HG03439 (cell line): Measurements from ENCODE around the gene KRTAP4-6.
"Not testable (repeated sequence)": the region's sequence is repeated elsewhere in the genome, so short reads cannot be mapped to it uniquely, and the experiment has no call there.

Experiments
- ATAC-seq: cut with Tn5 transposase; IDR thresholded peaks from one replicate; pipeline ENCODE4 v1.9.1; 2021; ENCODE audit warnings: mild to moderate bottlenecking, moderate library complexity; ENCODE audit not compliant: unreplicated experiment

Gene KRTAP4-6

GRCh38 chr17:41147531-41148204 is 7.3 kb upstream of the KRTAP4-6 start:
- no peak for ATAC-seq

DNA sequence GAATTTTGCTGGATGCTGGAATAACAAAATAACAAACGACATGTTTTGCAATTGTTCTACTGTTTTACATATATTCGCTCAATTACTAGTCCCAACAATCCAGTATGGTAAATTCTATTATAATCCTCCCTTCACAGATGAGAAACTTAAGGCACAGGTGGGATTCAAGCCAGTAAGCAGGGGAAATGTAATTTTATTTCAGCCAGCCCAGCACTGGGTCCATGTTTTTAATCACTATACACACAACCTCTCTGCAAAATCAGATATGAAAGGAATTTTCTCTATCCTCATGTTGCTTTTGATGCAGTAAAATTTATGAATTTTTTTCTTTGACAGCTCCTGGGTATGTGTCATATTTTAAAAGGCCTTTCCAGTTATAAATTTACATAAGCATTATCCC is 4.9 kb upstream of the KRTAP4-6 start:
- ATAC-seq = no peak

- ATAC-seq = no peak
Observed at GRCh38 chr17:41144846-41145245, 4.5 kb upstream of the KRTAP4-6 start.

DNA sequence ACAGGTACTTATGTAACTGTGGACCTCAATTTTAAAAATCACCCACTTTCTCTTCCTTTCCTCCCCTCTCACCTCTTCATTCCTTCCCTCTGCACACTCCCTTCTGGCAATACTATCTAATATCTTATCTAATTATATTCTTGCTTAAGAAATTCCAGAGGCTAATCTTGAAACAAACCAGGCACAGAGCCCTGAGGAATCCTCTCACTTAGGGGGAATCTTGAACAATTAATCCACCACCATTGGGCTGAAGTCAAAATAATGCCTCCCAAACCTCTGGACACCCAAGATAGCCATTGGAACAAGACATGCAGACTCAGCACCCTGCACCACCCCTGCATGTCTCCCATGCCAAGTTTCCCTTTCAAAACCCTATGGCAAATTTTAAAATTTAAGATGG is 1.0 kb upstream of the KRTAP4-6 start:
- ATAC-seq = no peak

GRCh38 chr17:41139865-41140264 is 479 bp downstream of the KRTAP4-6 start:
- ATAC-seq = not testable (repeated sequence)

DNA sequence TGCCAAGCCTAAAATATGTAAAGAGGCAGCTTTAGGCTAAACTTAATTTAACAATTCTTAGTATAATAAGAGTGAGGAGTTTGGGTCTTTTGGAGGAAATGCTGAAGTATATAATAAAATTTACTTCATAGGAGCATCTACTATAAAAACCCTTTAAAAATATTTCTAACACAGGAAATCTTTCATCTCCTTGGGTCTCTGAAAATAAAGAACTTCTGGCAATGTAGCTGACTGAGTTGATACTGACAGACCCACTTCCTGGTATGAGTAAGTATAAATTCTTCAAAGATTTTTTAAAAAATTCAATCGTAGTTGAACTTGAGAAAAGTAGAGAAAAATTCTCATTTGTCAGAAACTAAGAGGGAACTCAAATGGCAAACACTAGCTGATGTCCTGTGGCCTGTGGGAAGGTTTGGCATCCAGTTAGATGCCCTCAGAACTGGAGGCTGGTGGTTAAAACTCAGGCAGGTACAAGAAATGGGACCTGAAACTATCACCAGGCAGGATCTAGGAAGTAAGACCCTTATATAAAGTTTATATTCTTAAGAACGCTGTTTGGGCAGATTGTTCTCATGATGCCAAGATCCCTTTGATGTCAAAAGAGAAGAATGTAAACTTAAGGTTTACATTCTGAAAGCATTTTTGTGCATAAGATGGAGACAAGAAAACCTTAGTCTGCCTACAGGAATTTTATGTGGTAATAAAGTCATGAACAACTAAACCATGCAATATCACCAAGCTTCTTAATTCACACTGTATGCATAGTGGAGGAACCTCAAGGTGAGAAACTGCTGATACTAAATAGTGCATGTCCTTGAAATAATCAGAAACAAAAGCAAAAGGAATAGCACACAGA is 6.2 kb downstream of the KRTAP4-6 start:
- ATAC-seq = no peak

- ATAC-seq = no peak
Observed at GRCh38 chr17:41131979-41132378, 8.4 kb downstream of the KRTAP4-6 start.

DNA sequence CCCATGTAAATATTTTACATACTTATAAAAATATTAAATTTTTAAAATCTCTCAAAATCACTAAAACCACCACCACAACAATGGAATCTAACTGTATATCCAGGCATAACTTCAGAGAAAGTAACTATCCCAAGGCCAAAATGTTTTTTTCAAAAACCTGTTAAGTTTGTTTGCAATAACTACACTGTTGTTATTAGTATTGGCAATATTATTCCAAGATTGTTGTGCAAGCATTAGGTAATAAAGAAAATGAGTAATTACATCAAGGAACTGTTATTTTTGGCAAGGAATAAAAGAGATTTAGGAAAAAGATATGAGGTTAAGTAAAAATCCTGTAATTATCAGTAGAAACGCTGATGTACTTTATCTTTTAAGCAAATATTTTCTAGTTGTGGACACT is 13.0 kb downstream of the KRTAP4-6 start:
- ATAC-seq = no peak

GRCh38 chr17:41126412-41126811 is 13.9 kb downstream of the KRTAP4-6 start:
- ATAC-seq = no peak

DNA sequence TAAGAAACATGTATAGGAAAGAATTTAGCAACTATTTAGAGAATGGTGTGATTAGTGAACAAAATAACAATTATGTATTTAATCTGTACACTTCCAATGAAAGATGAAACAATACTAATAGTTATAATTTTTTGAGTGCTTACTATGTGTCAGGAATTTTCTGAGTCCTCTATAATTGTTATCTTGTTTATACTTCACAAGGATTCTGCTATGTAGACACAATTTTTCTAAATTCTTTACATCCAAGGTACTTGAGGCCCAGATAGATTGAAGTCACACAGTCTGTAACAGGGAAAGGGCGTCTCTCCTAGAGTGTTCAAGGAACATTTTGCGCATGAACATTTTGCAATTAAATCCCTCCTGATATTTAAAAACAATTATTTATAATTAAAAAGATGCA is 15.3 kb downstream of the KRTAP4-6 start:
- ATAC-seq = no peak

DNA sequence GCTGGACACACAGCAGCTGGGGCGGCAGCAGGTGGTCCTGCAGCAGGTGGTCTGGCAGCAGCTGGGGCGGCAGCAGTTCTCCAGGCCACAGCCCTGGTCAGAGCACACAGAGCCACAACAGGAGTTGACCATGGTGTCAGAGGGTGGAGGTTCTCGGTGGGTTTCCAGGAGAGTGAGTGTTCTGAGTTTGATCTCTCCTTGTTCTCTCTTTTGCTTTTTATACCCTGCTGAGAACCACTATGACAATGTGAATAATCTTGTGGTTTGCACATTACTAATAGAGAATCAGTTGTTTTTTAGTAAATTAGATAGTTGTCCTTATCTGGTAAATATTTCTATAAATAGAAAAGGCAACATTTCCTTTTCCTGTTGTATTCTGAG is 16.4 kb downstream of the KRTAP4-6 start, which contains the start of gene KRTAP4-12:
TSS of gene KRTAP4-12 (minus strand) at position 192 of the 381 bp plus-strand sequence. CDS start at position 132, 60 bp downstream.
- ATAC-seq = not testable (repeated sequence)

GRCh38 chr17:41123292-41123990 is 16.9 kb downstream of the KRTAP4-6 start:
- ATAC-seq = not testable (repeated sequence)

DNA sequence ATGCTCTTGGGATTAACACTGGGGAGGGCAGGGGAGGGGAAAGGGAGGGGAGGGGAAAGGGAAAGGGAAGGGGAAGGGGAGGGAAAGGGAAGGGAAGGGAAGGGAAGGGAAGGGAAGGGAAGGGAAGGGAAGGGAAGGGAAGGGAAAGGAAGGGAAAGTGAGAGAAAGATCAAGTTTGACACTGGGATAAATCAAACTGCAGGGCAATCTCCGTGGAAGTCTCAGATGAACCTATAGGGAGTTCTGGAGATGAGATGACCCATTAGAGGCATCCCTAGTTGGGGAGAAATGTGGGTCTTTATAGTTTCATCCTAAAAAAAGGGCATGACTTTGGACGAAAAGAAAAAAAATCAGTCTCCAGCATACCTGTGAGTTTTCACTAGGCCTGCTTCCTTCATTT is 18.6 kb downstream of the KRTAP4-6 start:
- ATAC-seq = no peak

DNA sequence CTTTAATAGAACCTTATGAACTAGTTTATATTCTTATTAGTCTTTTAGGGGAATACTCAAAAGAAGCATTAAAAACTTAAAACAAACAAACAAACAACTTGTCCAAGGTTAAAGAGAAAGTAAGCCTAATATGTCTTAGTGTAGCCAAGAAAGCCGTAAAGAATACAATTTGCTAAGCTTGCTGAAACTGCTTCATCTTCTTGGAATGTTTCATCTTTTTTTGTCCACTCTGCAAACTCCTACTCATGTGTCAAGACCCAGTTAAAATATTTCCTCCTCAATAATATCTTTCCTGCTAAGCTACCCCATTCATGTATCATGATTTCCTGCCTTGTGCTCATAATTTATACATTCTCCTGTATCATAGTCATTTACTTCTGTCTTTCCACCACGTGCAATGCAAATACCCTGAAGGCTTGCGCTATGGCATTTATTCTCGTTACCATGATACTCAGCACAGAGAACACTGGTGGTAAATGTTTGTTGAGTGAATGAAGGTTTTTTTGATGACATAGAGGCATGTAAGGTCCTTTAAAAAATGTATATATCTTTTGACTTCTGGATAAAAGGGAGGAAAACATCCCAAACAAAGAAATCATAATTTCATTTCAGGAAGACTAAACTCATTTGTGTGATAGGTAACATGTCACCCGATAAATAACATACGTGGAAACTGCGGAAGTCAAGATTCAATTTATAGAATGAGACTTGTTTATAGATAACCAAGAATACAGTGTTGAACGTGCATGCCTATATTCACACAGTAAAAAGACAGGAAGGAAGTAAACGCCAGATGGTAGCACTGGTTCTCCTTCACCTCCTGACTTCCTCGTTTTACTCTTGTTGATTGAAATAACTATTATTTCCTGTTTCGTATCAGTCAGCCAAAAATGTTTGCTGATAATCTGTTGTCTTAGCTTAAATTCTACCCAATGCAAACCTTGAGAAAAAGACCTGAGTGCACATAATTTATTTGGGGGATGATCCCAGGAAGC is 20.4 kb downstream of the KRTAP4-6 start:
- ATAC-seq = not testable (repeated sequence)

DNA sequence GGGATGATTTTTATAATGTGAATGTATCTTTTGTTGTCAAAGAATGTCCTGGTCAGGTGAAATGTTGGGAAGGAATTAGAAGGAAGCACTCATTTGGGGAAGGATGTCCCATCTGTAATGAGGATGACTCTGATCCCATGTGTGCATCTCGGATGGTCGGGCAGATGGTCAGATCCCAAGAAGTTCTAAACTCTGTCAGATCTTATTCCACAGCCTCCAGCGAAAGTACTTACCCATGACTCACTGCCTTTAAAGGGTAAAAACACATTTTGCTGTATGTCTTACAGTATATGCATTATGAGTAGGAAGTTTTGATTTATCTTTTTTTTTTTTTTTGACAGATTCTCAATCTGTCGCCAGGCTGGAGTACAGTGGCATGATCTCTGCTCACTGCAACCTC is 21.6 kb downstream of the KRTAP4-6 start:
- ATAC-seq = no peak

DNA sequence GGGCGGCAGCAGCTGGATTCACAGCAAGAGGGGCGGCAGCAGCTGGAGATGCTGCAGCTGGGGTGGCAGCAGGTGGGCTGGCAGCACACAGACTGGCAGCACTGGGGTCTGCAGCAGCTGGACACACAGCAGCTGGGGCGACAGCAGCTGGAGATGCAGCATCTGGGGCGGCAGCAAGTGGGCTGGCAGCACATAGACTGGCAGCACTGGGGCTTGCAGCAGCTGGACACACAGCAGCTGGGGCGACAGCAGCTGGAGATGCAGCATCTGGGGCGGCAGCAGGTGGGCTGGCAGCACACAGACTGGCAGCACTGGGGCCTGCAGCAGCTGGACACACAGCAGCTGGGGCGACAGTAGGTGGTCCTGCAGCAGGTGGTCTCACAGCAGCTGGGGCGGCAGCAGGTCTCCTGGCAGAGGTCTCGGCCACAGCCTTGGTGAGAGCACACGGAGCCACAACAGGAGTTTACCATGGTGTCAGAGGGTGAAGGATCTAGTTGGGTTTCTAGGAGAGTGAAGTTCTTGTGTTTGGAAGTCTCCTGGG is 22.4 kb downstream of the KRTAP4-6 start, which contains the start of gene KRTAP4-11:
TSS of gene KRTAP4-11 (minus strand) at position 528 of the 541 bp plus-strand sequence. CDS start at position 470, 58 bp downstream.
- ATAC-seq = not testable (repeated sequence)

- ATAC-seq = no peak
Observed at GRCh38 chr17:41116297-41116696, 24.0 kb downstream of the KRTAP4-6 start.

DNA sequence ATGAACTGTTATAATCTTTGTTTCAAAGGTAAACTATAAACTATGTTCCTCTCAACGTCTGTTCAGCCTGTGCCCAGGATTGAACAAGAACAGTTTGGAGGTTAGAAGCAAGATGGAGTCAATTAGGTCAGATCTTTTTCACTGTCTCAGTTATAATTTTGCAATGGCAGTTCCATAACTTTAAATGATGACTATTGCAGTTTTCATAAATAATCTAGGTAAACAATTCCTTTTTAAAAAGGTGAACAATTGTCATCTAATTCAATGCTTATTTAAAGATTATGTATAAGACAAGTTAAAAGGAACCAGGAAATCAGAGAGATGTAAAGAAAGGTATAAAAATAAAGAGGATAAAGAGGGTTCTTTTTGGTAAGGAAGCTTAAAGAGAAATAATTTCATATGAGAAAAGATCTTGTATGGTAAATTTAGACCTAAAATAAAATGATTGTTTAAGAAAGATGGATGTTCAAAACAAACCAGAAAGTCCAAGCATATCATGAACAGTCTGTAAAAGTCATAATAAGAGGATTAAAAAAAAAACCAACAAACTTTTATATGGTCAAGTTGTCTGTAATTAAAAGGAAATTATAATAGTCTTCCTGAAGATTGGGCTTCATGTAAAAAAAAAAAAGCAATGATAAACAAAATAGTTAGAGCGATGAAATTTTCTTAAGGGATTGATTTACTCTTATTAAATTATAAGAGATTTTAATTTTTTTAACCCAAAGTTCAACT is 29.0 kb downstream of the KRTAP4-6 start:
- no peak for ATAC-seq

DNA sequence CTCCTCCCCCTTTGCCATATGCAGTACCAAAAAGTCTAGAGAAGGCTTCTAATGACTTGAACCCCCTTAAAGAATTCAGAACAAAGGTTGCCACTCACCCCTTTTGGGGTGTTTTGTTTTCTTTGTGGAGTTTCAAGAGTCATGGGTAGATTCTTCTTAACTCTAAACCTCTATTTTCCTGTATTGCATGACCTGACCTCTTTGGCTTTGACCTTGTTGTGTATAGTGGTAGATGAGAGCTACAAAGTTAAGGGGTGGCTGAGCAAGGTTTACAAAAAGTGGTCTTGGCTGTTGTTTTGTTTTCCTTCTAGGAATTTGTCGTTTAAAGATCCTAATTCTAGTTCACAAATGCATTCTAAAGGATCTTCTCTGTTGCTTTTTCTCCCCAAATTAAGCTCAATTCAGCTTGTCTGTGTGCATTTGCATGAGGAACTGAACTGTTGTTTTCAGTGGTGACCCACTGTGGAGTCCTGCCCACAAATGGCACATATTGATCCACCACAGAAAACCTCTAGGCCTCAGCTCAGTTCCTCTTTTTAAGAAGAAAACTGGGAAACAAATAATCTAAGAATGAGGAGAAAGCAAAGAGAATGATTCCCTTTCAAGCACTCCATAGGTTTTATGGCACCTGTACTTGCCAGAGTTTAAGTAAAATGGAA is 31.5 kb downstream of the KRTAP4-6 start:
- ATAC-seq = not testable (repeated sequence)
